ENCODE data around the gene COL5A1.

DNA sequence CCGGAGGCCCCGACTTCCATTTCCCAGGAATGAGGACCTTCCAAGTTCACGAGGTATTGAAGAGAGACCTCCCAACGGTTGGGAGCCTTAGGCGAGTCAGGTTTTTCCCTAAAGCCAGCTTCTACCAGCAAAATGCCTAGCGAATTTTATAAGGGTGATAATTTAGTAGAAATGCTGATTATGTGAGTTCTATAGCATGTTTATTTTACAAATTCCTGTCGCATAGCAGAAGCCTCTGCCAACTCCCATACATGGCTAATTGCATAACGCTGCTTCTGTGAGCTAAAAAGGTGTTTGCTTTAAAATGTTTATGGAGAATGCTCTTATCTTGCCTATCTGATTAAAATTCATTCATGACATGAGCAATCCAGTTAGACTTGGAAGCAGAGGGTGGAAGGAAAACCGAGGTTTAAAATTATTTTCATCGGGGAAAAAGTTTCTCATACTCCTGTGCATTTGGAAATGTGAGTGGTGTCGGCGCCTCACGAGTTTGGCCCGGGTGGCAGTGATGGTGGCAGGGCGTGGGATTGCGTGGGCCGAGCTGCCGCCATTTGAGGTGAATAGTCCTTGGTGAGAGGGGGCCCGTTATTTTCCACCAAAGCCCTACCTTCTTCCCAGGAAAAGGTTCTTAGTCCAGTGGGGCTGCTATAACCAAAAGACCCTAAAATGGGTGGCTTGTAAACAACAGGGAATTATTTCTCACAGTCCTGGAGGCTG lies 134.6 kb downstream of the COL5A1 start:
- TF ChIP-seq EZH2 (IDR thresholded peaks at IDR 0.05; ENCODE audit: insufficient read depth, poor library complexity, severe bottlenecking) (no peak), EZH2phosphoT487 (IDR thresholded peaks at IDR 0.05; ENCODE audit: insufficient read depth, low read depth) (no peak)
